ENCODE measurements around the gene CLCNKB. TPM values are rescaled to one million over a fixed set of nuclear protein-coding genes. Genes with fewer than 3 reads are reported as not detected.

CLCNKB gene
- total and polyA plus RNA-seq, 2 of the 4 experiments (the other 2 are of a cell fraction) = 0.09 TPM; not detected in 1

DNA sequence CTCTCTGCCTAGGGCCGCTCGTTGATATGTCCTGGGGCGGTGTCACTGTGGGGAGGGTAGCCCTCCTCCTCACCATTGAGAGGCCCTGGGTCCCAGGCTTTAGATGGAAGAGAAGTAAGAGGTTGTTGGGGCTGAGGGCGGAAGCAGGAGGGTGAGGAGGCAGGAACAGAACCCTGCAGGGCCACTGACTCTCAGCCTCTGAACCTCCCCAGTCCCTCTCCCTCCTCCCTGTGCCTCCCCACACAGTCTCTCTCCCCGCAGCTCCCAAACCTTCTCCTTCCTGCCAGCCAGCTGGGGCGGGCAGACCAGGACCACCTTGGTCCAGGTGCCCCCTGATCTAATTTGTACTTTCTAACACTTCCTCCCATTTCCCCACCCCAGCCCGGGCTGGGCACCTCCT lies 44.2 kb downstream of the CLCNKB start:
- dilution Hi-C loops (cut with HindIII; ENCODE audit: low sequenced_read_pairs, unreplicated experiment) = no loop called here

More for the DNA sequence above, 44.2 kb downstream of the CLCNKB start:
- Histone ChIP-seq H3K9me1 (ENCODE audit: insufficient read depth, low read length) (no peaks in the 10 kb centered on the region), H3K4ac (ENCODE audit: low read depth, low read length) (no peak overlapping the region), H3K27me3 (ENCODE audit: control insufficient read depth, insufficient read depth, low read length) (no peaks in the 10 kb centered on the region; the same call in 1 of the 2 replicates), H3K18ac (ENCODE audit: low read depth, low read length) (no peak overlapping the region), H2BK5ac (ENCODE audit: low read depth, low read length, poor library complexity, severe bottlenecking) (no peak overlapping the region), H3K36me3 (ENCODE audit: control insufficient read depth, insufficient read depth, low read length) (no peaks in the 10 kb centered on the region), H3K14ac (replicated peaks; ENCODE audit: low read depth, low read length) (no peak overlapping the region), H3K4me1 (ENCODE audit: control insufficient read depth, insufficient read depth, low read length) (peaks cover 5% of the 10 kb centered on the region; the same call in 1 of the 2 replicates), H3K9ac (ENCODE audit: low read depth, low read length) (no peak overlapping the region), H4K5ac (ENCODE audit: low read depth, low read length) (no peak overlapping the region), H2AK9ac (replicated peaks; ENCODE audit: low read depth, low read length, poor library complexity) (peak overlapping the region; percentile 84), H3K27ac (ENCODE audit: insufficient read depth, low read length) (no peak overlapping the region), H3K9me3 (ENCODE audit: control insufficient read depth, insufficient read depth, low read length) (no peaks in the 10 kb centered on the region), H3K23ac (ENCODE audit: low read depth, low read length) (no peak overlapping the region), H2AK5ac (ENCODE audit: low read depth, low read length) (no peak overlapping the region; the same call in 1 of the 2 replicates), H3K4me2 (ENCODE audit: low read depth, low read length) (no peak overlapping the region), H4K8ac (ENCODE audit: low read depth in 2 of 2, low read length in 2 of 2) (0 out of 4 replicates have a peak overlapping the region, but pooled peaks of 1 of the 2 experiments have one; percentile 4), H4K91ac (ENCODE audit: insufficient read depth, low read depth, low read length) (no peak overlapping the region), H2AFZ (replicated peaks; ENCODE audit: low read length, poor library complexity) (peak overlapping the region; percentile 67), H2BK15ac (ENCODE audit: low read depth, low read length) (no peak overlapping the region; the same call in 2 of the 3 replicates), H3K4me3 (ENCODE audit: insufficient read depth, low read depth, low read length) (no peak overlapping the region), H4K20me1 (ENCODE audit: insufficient read depth, low read length) (no peaks in the 10 kb centered on the region), H3K56ac (ENCODE audit: extremely low read depth, insufficient read depth, low read length) (no peak overlapping the region), H2BK20ac (ENCODE audit: low read depth, low read length) (no peak overlapping the region), H3K79me1 (ENCODE audit: low read depth in 1 of 2, low read length in 2 of 2) (no peaks in the 10 kb centered on the region), H2BK120ac (ENCODE audit: low read depth, low read length) (0 out of 2 replicates have a peak overlapping the region, but pooled peaks have one; percentile 30)
- intact Hi-C loops (cut with micrococcal nuclease) (no loop called here), in situ Hi-C loops (cut with MboI; ENCODE audit: low sequenced_read_pairs) (no loop called here)
- ATAC-seq (ENCODE audit: low read depth) (no peak), DNase-seq (no peak)
- no CpG with 5 or more reads among the region's 7 CpGs for WGBS, 2 experiments (ENCODE audit: extremely low coverage in 2 of 2, insufficient read length in 1 of 2)
- BruUV-seq (replicated peaks) = no TSS peak
- ChIA-PET POLR2A (ENCODE audit: unreplicated experiment) (no interaction called here), CTCF (interaction anchor here (0.6 to 0.9 kb wide), 2 partner anchors 15 to 23 kb away, joined by 3 to 4 read pairs; partner anchors contain the start of gene FAM131C)
- TF ChIP-seq, protein P1, sequence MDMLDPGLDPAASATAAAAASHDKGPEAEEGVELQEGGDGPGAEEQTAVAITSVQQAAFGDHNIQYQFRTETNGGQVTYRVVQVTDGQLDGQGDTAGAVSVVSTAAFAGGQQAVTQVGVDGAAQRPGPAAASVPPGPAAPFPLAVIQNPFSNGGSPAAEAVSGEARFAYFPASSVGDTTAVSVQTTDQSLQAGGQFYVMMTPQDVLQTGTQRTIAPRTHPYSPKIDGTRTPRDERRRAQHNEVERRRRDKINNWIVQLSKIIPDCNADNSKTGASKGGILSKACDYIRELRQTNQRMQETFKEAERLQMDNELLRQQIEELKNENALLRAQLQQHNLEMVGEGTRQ (IDR thresholded peaks at IDR 0.05; ENCODE audit: low read depth, low read length) = no peak
- TF ChIP-seq MAZ (IDR thresholded peaks at IDR 0.05; ENCODE audit: borderline replicate concordance, low read depth, low read length) = no peak
- TF ChIP-seq, protein P2, sequence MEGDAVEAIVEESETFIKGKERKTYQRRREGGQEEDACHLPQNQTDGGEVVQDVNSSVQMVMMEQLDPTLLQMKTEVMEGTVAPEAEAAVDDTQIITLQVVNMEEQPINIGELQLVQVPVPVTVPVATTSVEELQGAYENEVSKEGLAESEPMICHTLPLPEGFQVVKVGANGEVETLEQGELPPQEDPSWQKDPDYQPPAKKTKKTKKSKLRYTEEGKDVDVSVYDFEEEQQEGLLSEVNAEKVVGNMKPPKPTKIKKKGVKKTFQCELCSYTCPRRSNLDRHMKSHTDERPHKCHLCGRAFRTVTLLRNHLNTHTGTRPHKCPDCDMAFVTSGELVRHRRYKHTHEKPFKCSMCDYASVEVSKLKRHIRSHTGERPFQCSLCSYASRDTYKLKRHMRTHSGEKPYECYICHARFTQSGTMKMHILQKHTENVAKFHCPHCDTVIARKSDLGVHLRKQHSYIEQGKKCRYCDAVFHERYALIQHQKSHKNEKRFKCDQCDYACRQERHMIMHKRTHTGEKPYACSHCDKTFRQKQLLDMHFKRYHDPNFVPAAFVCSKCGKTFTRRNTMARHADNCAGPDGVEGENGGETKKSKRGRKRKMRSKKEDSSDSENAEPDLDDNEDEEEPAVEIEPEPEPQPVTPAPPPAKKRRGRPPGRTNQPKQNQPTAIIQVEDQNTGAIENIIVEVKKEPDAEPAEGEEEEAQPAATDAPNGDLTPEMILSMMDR (conservative IDR thresholded peaks at IDR 0.05; ENCODE audit: low read depth, low read length) = no peak
